Common myeloid progenitor, CD34-positive (primary cell): ENCODE results near the gene ADCY5.

Experiments used
- CTCF ChIA-PET: fragments of 350-600 bp; sonication (Branson Sonifier 250); formaldehyde crosslinking; loops from one replicate; lab custom pipeline; 2021; ENCODE audit warnings: antibody characterized with exemption; lab: Charles Lee
- POLR2A ChIA-PET: fragments of 350-600 bp; sonication (Branson Sonifier 250); formaldehyde crosslinking; loops from one replicate; lab custom pipeline; 2021; ENCODE audit warnings: antibody characterized with exemption; lab: Charles Lee
- DNase-seq, 3 donors: peaks; one replicate each; pipeline versions ENCODE4 v3.0.0 to v3.0.0-alpha.2; 2013
- H3K27ac ChIP-seq, 2 experiments: 1 replicate in 1 of 2; 2 replicates in 1 of 2; pipeline ENCODE4 v1.7.0; 2013; ENCODE audit warnings: inconsistent platforms in 2 of 2, low read length in 2 of 2, mild to moderate bottlenecking in 2 of 2, low read depth in 1 of 2, moderate library complexity in 1 of 2; ENCODE audit not compliant: severe bottlenecking in 2 of 2, insufficient read depth in 1 of 2, poor library complexity in 1 of 2
- H3K27me3 ChIP-seq, 5 experiments: replicated peaks in 2 of 5; 1 replicate in 3 of 5; 2 replicates in 2 of 5; pipeline versions ENCODE4 v1.6.1 to v1.7.0; 2013; ENCODE audit warnings: low read length in 4 of 5, mild to moderate bottlenecking in 2 of 5, moderate library complexity in 2 of 5, inconsistent platforms in 1 of 5; ENCODE audit not compliant: insufficient read depth in 5 of 5, control insufficient read depth in 4 of 5
- H3K36me3 ChIP-seq, 4 experiments: 1 replicate in 2 of 4; 2 replicates in 2 of 4; pipeline versions ENCODE4 v1.6.1 to v1.7.0; 2013; ENCODE audit warnings: low read length in 3 of 4, control low read depth in 1 of 4, mild to moderate bottlenecking in 1 of 4; ENCODE audit not compliant: control insufficient read depth in 4 of 4, insufficient read depth in 4 of 4
- H3K4me1 ChIP-seq, 4 experiments: 1 replicate in 3 of 4; 2 replicates in 1 of 4; pipeline versions ENCODE4 v1.6.1 to v1.7.1; 2013; ENCODE audit warnings: low read length in 3 of 4, mild to moderate bottlenecking in 3 of 4, control low read depth in 1 of 4, inconsistent platforms in 1 of 4, moderate library complexity in 1 of 4; ENCODE audit not compliant: control insufficient read depth in 4 of 4, insufficient read depth in 4 of 4; ENCODE audit errors: control extremely low read depth in 1 of 4
- H3K4me3 ChIP-seq, 7 experiments: 1 replicate in 4 of 7; 2 replicates in 3 of 7; pipeline versions ENCODE4 v1.5.1 to v1.7.0; 2013; ENCODE audit warnings: mild to moderate bottlenecking in 7 of 7, low read length in 6 of 7, moderate library complexity in 6 of 7, inconsistent platforms in 2 of 7, low read depth in 2 of 7, control low read depth in 1 of 7; ENCODE audit not compliant: insufficient read depth in 4 of 7, control insufficient read depth in 1 of 7; ENCODE audit errors: extremely low read depth in 1 of 7
- H3K9me3 ChIP-seq, 5 experiments: 1 replicate in 4 of 5; 2 replicates in 1 of 5; pipeline versions ENCODE4 v1.6.1 to v1.7.1; 2013; ENCODE audit warnings: low read length in 4 of 5, mild to moderate bottlenecking in 2 of 5, inconsistent platforms in 1 of 5, low read depth in 1 of 5, moderate library complexity in 1 of 5; ENCODE audit not compliant: control insufficient read depth in 4 of 5, insufficient read depth in 2 of 5; ENCODE audit errors: control extremely low read depth in 1 of 5
- WGBS: methylation state at CpG from one replicate; pipeline ENCODE4 v1.1.5; 2013; ENCODE audit not compliant: insufficient coverage; 5-methylcytosine and 5-hydroxymethylcytosine counted together

Gene ADCY5

DNA sequence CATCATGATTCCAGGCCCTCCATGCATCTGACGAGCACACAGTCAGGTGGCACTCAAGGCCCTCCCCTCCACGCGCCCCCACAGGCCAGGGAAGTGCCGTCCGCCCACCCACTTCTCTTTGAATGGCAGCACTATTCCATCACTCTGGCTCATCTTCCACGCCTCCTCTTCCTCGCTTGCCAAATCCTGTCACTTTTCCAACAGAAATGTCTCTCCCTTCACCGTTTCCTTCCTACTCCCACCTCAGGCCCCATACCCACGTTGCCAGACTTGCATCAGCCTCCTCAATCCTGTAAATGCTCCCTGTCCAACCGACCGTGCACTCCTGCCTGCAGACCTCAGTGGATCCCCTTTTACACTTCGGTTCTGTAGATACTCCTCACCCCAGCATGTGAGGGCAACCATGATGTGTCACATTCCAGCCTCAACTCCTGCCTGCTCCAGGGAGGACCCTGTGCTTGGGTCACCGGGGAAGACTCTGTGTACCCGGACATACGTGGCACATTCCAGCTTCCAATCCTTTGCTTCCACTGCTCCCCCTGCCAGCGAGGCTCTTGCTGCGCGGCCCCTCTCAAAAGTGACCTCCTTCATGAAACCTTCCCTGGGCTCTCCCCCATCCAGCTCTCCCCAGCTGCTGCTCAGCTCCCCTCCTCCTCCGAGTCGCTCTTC, 29.6 kb downstream of the ADCY5 start:
- no peak overlapping the region for H3K4me3 ChIP-seq
- peaks cover 0 to 4% (median 2%) of the 10 kb centered on the region in 5 experiments for H3K27me3 ChIP-seq
- H3K4me1 ChIP-seq = peaks cover 0 to 10% (median 4%) of the 10 kb centered on the region in 4 experiments
- H3K36me3 ChIP-seq = no peaks in the 10 kb centered on the region
- H3K27ac ChIP-seq = no peak overlapping the region
- H3K9me3 ChIP-seq = no peaks in the 10 kb centered on the region
- POLR2A ChIA-PET = no interaction called here
- 96% methylated on average over 19 of the region's 20 CpGs for WGBS
- CTCF ChIA-PET = no interaction called here
- DNase-seq = no peak

DNA sequence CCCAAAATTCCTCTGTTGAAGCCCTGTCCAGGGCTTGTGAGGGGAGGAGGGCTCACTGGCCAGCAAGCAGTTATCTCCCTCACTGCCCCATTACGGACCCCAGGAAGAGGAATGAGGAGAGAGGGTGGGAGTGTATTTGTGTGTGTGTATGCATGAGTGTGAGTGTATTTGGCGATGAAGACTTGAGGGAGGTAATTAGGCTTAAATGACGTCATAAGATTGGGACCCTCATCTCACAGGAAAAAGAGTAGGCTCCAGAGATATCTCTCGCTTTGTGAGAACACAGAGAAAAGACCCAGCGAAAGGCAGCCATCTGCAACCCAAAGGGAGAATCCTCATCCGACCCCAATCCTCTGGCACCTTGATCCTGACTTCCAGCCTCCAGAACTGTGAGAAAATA, 32.2 kb downstream of the ADCY5 start:
- CTCF ChIA-PET = no interaction called here
- Histone ChIP-seq H3K9me3 (no peaks in the 10 kb centered on the region), H3K4me3 (no peak overlapping the region), H3K4me1 (peaks cover 0 to 5% (median 2%) of the 10 kb centered on the region in 4 experiments), H3K27me3 (peaks cover 0 to 2% (median 0%) of the 10 kb centered on the region in 5 experiments), H3K27ac (no peak overlapping the region), H3K36me3 (no peaks in the 10 kb centered on the region)
- DNase-seq = no peak
- POLR2A ChIA-PET = no interaction called here
- whole genome bisulfite sequencing = 98% methylated on average over 6 of the region's 6 CpGs

DNA sequence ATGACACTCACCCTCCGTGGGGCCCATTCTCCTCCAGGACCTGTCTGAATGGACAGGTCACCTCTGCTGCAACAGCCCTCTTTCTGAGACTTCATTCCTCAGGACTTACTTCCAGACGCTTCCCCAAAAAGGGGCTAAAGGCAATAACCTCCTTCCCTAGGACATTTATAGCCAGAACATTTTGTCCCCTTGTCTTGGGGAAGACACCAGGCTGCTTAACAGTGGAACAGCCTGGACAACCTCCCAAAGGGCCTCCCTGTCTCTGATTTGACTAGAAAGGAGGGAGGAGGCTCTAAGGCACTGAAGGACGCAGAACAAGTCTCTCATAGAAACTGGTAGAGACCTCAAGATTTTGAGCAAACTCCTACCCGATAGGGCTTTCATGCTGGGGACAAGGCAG, 32.7 kb downstream of the ADCY5 start:
- peaks cover 0 to under 1% (median 0%) of the 10 kb centered on the region in 4 experiments for H3K4me1 ChIP-seq
- no peak overlapping the region for H3K4me3 ChIP-seq
- H3K27me3 ChIP-seq = peaks cover 0 to 2% (median 0%) of the 10 kb centered on the region in 5 experiments
- no peaks in the 10 kb centered on the region for H3K36me3 ChIP-seq
- CTCF ChIA-PET = no interaction called here
- POLR2A ChIA-PET = no interaction called here
- no peak for DNase-seq
- WGBS = 93% methylated on average over 4 of the region's 4 CpGs
- H3K27ac ChIP-seq = no peak overlapping the region
- H3K9me3 ChIP-seq = no peaks in the 10 kb centered on the region

DNA sequence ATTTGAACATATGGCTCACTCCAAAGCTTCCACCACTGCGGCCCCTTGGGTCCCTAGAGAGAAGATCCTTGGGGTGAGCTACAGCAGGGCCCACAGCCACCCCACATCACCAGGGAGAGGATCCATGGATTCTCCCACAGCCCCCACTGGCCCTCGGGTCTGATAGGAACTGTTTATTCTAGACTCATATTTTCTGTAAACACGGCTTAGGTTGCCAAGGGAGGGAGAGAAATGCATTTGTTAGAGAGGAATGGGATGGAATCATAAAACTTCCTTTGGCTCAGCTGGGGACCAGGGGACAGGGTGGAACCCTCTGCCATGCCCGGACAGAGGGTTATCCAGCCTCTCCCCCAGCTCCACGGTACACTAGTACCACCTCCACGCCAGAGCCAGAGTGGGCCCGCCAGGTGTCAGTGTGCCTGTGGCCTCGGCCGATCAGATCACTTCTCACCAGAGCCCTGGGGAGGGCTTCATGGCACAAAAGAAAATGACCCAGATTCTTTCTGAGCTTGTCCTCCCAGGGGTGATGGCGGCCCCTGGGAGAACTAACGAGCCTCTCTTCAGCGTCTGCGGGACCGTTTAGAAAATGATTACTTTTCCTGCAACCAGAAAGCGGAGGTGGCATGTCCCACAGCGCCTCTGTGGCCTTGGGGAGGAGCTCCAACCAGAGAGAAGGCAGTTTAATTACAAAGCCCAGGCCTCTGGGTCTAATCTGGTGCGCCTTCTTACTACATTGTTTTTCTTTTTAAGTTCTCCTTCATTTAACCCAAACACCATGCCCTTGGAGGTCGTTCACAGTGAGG, 33.7 kb downstream of the ADCY5 start:
- Histone ChIP-seq H3K27ac (no peak overlapping the region), H3K36me3 (no peaks in the 10 kb centered on the region), H3K4me1 (peaks cover 0 to 2% (median under 1%) of the 10 kb centered on the region in 4 experiments), H3K27me3 (peaks cover 0 to 2% (median 0%) of the 10 kb centered on the region in 5 experiments), H3K9me3 (no peaks in the 10 kb centered on the region), H3K4me3 (no peak overlapping the region)
- DNase-seq = no peak
- CTCF ChIA-PET = interaction anchor here (1.5 kb wide), 1 partner anchor 10 kb away, joined by 5 read pairs; no protein-coding TSS in a partner anchor
- POLR2A ChIA-PET = no interaction called here
- WGBS = 96% methylated on average over 14 of the region's 18 CpGs

DNA sequence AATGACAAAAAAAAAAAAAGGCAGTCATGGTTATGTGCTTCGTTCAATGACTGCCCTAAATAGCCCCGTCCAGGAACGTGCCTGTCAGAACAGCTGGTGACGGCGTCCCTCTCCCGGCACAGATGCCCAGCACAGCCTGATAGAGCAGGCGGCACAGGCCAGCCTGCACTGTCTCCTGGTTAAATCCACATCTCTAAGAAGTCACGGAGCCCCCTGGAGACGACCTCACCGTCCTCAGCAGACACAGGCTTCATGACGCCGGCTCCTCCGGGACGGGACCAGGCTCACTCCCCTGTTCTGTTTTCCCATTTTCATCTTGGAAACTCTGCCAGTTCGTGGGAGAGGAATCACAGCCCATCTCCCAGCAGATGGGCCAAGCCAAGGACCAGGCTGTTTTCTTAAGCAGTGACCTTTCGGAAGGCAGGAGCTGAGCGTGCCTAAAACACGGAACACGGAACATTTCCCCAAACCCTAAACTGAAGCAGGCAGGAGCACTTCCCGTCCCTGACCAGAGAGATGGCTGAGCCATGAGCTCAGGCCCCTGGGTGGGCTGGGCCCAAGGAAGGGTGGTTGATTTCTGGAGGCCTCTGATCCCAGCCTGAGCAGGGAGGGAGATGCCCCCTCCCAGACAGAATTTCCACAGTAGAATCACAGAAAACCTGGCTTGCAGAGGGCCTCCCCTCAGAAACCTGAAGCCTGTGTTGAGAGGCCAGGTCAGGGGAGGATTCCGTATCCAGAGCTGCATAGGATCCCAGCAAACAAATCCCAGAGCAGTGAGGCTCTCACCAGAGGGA, 35.9 kb downstream of the ADCY5 start:
- ChIA-PET POLR2A (no interaction called here), CTCF (no interaction called here)
- H3K4me3 ChIP-seq = no peak overlapping the region
- H3K9me3 ChIP-seq = no peaks in the 10 kb centered on the region
- peaks cover 0 to 12% (median 8%) of the 10 kb centered on the region in 4 experiments for H3K4me1 ChIP-seq
- WGBS = 95% methylated on average over 18 of the region's 21 CpGs
- no peak overlapping the region for H3K27ac ChIP-seq
- no peaks in the 10 kb centered on the region for H3K36me3 ChIP-seq
- no peak for DNase-seq
- peaks cover 0 to 2% (median 0%) of the 10 kb centered on the region in 5 experiments for H3K27me3 ChIP-seq

DNA sequence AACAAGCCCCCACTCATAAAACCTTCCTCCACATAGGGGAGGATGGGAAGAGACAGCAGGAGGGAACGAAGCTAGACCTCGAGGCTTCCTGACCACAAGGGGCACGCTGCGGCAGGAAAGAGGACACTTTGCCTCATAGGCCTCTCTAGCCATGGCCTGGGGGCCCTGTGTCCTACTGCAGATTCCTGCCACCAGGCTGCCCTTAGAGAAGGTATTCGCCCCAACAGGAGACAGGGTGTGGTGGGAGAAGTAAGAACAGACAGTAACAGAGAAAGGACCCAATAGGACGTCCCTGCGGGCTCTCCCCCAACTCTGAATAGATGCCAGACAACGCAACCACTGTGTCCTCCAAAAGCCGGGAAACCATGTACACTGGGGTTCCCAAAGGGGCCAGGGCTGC, 36.8 kb downstream of the ADCY5 start:
- CTCF ChIA-PET = no interaction called here
- WGBS = 80% methylated on average over 9 of the region's 9 CpGs
- POLR2A ChIA-PET = no interaction called here

More for the DNA sequence above, 36.8 kb downstream of the ADCY5 start:
- Histone ChIP-seq H3K36me3 (no peaks in the 10 kb centered on the region), H3K4me3 (no peak overlapping the region), H3K27ac (no peak overlapping the region), H3K4me1 (peaks cover 0 to 12% (median 8%) of the 10 kb centered on the region in 4 experiments), H3K9me3 (no peaks in the 10 kb centered on the region), H3K27me3 (peaks cover 0 to 2% (median 0%) of the 10 kb centered on the region in 5 experiments)
- DNase-seq = no peak
